H1 (cell line): ENCODE data around the gene PIAS1. TPM values are rescaled to one million over a fixed set of nuclear protein-coding genes. Genes with fewer than 3 reads are reported as not detected.
A peak's percentile ranks its signal among the peaks of the same experiment; 100 is the strongest.

Experiments
- ASH2L ChIP-seq: fragments of 200-600, 300-600 bp; sonication (generic); IDR thresholded peaks from one replicate; pipeline ENCODE4 v1.7.1; 2017; ENCODE audit warnings: low read length
- ATF2 ChIP-seq: IDR thresholded peaks from 2 replicates; pipeline ENCODE4 v1.6.1; 2012; ENCODE audit warnings: low read length, inconsistent platforms
- BCL11A ChIP-seq, 2 experiments: IDR thresholded peaks; one replicate each; pipeline ENCODE4 v1.6.1; 2011; ENCODE audit warnings: low read depth in 2 of 2, low read length in 2 of 2, mild to moderate bottlenecking in 2 of 2
- BRCA1 ChIP-seq: IDR thresholded peaks from 2 replicates; pipeline ENCODE4 v1.6.1; 2012; ENCODE audit warnings: low read depth, low read length, improper control_type of control experiment
- CBX8 ChIP-seq: fragments of 300-800, 300-1000 bp; sonication (generic); IDR thresholded peaks from 2 replicates; pipeline ENCODE4 v1.7.1; 2016; ENCODE audit warnings: low read depth, low read length, borderline replicate concordance
- CEBPB ChIP-seq: IDR thresholded peaks from 2 replicates; pipeline ENCODE4 v1.6.1; 2012; ENCODE audit warnings: low read depth, low read length
- CHD1 ChIP-seq: IDR thresholded peaks from 2 replicates; pipeline ENCODE4 v1.6.1; 2012; ENCODE audit warnings: low read depth, low read length, improper control_type of control experiment
- EGR1 ChIP-seq: IDR thresholded peaks from 2 replicates; pipeline ENCODE4 v1.6.1; 2011; ENCODE audit warnings: low read depth, low read length, borderline replicate concordance
- GABPA ChIP-seq: IDR thresholded peaks from 2 replicates; pipeline ENCODE4 v1.6.1; 2011; ENCODE audit warnings: mild to moderate bottlenecking, low read length, moderate library complexity, borderline replicate concordance; ENCODE audit not compliant: insufficient read depth
- KDM4A ChIP-seq: IDR thresholded peaks from one replicate; pipeline ENCODE4 v1.7.1; 2012; ENCODE audit warnings: low read depth, mild to moderate bottlenecking, moderate library complexity, low read length, inconsistent platforms; ENCODE audit not compliant: severe bottlenecking
- PHF8 ChIP-seq: fragments of 200-600 bp; sonication (generic); conservative IDR thresholded peaks from 2 replicates; pipeline ENCODE4 v1.7.1; 2012; ENCODE audit warnings: low read depth, mild to moderate bottlenecking, inconsistent platforms, low read length, moderate library complexity
- RBBP5 ChIP-seq: IDR thresholded peaks from 2 replicates; pipeline ENCODE4 v1.7.1; 2012; ENCODE audit warnings: low read depth, mild to moderate bottlenecking, inconsistent platforms, low read length, moderate library complexity, borderline replicate concordance
- SP4 ChIP-seq: IDR thresholded peaks from 2 replicates; pipeline ENCODE4 v1.6.1; 2012; ENCODE audit warnings: low read length, inconsistent platforms
- TAF1 ChIP-seq: IDR thresholded peaks from 2 replicates; pipeline ENCODE4 v1.6.1; 2011; ENCODE audit warnings: mild to moderate bottlenecking, low read depth, low read length
- YY1 ChIP-seq: IDR thresholded peaks from 2 replicates; pipeline ENCODE4 v1.6.1; 2011; ENCODE audit warnings: low read depth, mild to moderate bottlenecking, low read length
- ZNF274 ChIP-seq: IDR thresholded peaks from 2 replicates; pipeline ENCODE4 v1.7.0; 2012; ENCODE audit warnings: low read length, borderline replicate concordance; ENCODE audit errors: extremely low read depth
- polyA plus RNA-seq, 7 experiments: library from polyadenylated mRNA; depleted of rRNA in 3 of 7; stranded (reverse) in 5 of 7; unstranded in 2 of 7; fragments of >200 nt in 5 of 7; fragments of 200-250 nt in 2 of 7; gene quantifications; 1 replicate in 5 of 7; 2 replicates in 1 of 7; 4 replicates in 1 of 7; pipeline versions ENCODE4 v1.2.1 to v1.2.3, GENCODE V29; 2011 to 2013; ENCODE audit warnings: missing spikeins in 2 of 7, mixed read lengths in 2 of 7
- total RNA-seq: library from RNA; stranded (reverse); fragmentation: NEBNext Ultra II Directional; extraction: Animal tissue kit (Norgen Biotek cat#: 25700); gene quantifications from 2 replicates; pipeline ENCODE4 v1.2.1, GENCODE V29; 2021

The PIAS1 gene
- total and polyA plus RNA-seq, 2 of the 8 experiments (the other 6 are each of a cell fraction or from before 2014, with no cell fraction given), result 30.8 to 34.5 TPM

- TF ChIP-seq ASH2L (no peak), BRCA1 (no peak), CHD1 (no peak), PHF8 (no peak), BCL11A (IDR thresholded peaks at IDR 0.05; ENCODE audit: low read depth in 2 of 2, low read length in 2 of 2) (no peak), YY1 (no peak), ATF2 (no peak), GABPA (no peak), CBX8 (no peak), RBBP5 (no peak), EGR1 (no peak), TAF1 (0 out of 2 replicates have a peak, but pooled peaks have one; percentile 18), SP4 (no peak), KDM4A (no peak), ZNF274 (no peak), CEBPB (no peak)
Observed at GRCh38 chr15:68010361-68011153, 43.6 kb upstream of the PIAS1 start (continued).
